Coronary artery (tissue), 2 donors: ENCODE data around the gene GABRG3.

Experiments used
- DNase-seq: peaks from one replicate; pipeline ENCODE4 v3.0.0-alpha.2; 2017; ENCODE audit warnings: low spot score
- H3K27ac ChIP-seq, 2 donors: fragments of 200-600 bp; sonication (generic); one replicate each; pipeline ENCODE4 v1.5.1; 2016 to 2019
- H3K4me3 ChIP-seq: fragments of 200-600 bp; sonication (generic); 2 replicates; pipeline ENCODE4 v1.5.1; 2016; ENCODE audit warnings: mild to moderate bottlenecking, moderate library complexity
- TF ChIP-seq, protein P1 (sequence below): fragments of 200-600 bp; sonication (generic); IDR thresholded peaks from one replicate; pipeline ENCODE4 v1.5.1; 2019; ENCODE audit warnings: antibody characterized with exemption

Gene GABRG3

DNA sequence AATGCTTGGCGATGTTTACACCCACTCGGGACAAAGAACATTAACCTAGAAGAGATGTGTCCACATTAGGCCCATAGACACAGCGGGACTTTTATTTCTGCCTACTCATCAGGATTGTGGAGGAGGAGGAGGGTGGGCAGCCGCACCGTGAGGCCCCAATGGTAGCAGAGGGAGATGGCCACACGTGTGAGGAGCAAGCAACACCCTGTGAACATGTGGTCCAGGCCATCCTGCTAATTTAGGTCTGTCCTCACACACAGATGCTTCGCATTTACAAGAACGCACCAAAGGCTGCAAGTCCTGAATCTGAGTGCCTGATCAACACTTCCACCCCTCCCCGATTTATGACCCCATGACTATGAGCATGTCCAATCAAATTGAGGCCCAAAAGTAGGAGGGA lies 560.0 kb downstream of the GABRG3 start:
- no peak overlapping the region for H3K4me3 ChIP-seq
- DNase-seq = no peak
- TF ChIP-seq, protein P1, sequence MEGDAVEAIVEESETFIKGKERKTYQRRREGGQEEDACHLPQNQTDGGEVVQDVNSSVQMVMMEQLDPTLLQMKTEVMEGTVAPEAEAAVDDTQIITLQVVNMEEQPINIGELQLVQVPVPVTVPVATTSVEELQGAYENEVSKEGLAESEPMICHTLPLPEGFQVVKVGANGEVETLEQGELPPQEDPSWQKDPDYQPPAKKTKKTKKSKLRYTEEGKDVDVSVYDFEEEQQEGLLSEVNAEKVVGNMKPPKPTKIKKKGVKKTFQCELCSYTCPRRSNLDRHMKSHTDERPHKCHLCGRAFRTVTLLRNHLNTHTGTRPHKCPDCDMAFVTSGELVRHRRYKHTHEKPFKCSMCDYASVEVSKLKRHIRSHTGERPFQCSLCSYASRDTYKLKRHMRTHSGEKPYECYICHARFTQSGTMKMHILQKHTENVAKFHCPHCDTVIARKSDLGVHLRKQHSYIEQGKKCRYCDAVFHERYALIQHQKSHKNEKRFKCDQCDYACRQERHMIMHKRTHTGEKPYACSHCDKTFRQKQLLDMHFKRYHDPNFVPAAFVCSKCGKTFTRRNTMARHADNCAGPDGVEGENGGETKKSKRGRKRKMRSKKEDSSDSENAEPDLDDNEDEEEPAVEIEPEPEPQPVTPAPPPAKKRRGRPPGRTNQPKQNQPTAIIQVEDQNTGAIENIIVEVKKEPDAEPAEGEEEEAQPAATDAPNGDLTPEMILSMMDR = no peak

DNA sequence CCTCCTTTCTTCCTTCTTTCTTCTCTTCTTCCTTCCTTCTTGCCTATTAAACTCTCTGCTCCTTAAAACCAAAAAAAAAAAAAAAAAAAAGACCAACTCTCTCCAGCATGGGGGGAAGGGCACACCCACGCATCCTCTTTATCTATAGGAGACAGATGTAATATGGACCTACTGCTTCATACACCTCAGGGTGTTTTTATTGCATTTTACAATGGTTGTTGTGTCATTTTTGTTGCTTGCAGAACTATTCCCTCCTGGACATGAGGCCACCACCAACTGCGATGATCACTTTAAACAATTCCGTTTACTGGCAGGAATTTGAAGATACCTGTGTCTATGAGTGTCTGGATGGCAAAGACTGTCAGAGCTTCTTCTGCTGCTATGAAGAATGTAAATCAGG lies 561.4 kb downstream of the GABRG3 start:
- TF ChIP-seq, protein P1 = no peak
- DNase-seq = no peak

More for the DNA sequence above, 560.0 kb downstream of the GABRG3 start:
- no peak overlapping the region for H3K27ac ChIP-seq

DNA sequence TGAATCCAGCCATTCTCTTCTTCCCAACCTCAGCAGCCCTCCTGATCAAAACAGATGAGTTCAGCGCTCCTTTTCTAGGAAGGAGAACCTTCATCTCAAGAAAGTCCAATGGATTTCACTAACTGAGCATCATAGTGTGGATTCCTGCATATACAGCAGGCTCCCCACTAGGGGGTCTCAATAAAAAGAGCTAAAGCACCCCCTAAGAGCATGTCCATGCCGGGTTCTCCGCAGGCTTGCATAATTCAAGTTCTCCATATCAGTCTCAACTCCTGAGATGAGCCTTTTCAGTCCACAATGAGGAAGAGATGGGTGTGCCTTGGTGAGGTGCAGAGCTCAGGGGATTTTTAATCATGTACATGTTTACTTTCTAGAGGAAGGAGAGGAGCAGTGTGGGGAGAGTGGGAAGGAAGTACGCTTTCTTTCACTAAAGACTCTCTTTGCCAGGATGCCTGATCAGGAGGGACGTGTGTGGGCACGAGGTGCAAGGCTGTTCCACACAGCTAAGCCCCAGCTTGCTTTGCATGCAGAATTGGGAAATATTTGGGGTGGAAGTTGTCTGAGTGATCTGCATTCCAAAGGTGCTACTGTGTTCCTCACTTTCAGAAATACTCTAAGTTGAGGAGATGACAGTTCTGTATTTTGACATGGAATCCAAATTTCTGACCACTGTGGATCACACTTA lies 564.6 kb downstream of the GABRG3 start:
- TF ChIP-seq, protein P1 = no peak
- H3K27ac ChIP-seq = no peak overlapping the region
- DNase-seq = no peak
- H3K4me3 ChIP-seq = no peak overlapping the region

More for the DNA sequence above, 561.4 kb downstream of the GABRG3 start:
- Histone ChIP-seq H3K4me3 (no peak overlapping the region), H3K27ac (no peak overlapping the region)

DNA sequence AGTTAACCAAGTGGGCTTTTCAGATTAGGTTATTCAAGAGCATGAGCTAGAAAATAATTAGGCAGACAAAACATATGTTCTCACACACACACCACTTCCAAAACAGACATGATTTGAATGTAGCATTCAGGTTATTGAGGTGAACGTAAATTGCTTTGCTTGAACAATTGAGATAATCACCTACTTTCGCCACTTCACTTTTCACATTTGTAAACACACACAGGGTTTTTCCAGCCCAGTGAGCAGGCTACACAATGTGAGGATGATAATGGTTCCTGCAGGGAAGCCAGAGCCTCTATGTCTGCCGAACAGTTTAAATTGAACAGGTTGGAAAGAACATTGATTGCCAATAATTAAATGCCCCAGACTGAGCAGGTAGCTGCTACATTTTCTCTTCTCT lies 567.3 kb downstream of the GABRG3 start:
- TF ChIP-seq, protein P1 = no peak
- no peak for DNase-seq
- H3K27ac ChIP-seq = no peak overlapping the region
- H3K4me3 ChIP-seq = no peak overlapping the region

DNA sequence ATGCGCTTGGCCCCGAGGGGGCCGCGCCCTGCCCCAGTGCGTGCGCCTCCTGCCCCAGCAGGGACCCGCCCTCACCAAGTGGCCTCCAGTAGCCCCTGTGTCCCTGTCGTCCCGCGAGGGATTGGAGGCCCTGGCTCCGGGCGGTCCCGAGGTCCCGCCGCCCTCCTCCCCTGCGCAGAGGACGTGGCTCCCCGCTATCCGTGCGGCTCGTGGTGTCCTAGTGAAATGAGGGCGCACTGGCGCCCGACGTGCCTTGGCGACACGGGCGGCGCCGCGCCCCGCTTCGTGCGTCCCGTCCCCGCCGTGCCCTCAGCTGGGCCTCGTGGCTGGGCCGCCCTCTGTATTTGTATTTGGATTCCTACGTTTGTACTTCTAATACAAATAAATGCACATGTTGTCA lies 570.6 kb downstream of the GABRG3 start:
- TF ChIP-seq, protein P1 = no peak
- DNase-seq = no peak
- H3K4me3 ChIP-seq = no peak overlapping the region
- no peak overlapping the region for H3K27ac ChIP-seq

DNA sequence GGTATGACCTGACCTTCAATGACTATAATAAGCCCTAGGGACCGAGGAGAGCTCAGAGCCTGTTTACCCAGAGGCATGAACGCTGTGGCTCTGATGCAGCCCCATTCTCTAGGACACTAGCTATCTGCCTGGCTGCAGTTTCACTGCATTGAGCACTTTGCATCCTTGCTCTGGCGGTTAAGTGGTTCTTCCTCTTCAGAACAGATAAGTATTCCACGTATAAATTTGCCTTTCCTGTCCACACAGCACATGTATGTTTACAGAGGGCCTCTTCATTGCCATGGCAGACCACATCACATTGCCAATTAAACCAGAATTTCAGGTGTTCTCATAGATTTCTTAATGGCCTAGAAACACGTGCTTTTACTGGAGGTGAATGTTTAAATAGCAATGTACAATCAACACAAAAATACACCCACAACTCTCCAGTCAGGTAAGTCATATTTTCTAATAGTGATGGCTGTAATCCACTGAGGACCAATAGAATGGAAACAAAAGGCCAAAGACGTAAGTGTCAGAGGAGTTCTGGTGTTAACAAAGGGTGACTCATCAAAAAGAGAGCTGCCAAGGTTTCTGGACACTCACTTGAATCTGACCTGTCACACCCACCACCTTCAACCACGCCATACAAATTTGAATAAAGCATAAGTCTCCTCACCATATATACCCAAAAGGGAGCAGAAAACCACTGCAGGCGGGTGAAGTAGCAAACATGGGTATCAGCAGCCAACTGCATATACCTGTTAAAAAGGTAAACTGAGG lies 574.7 kb downstream of the GABRG3 start:
- Histone ChIP-seq H3K4me3 (no peak overlapping the region), H3K27ac (no peak overlapping the region)
- TF ChIP-seq, protein P1 = no peak
- DNase-seq = no peak

DNA sequence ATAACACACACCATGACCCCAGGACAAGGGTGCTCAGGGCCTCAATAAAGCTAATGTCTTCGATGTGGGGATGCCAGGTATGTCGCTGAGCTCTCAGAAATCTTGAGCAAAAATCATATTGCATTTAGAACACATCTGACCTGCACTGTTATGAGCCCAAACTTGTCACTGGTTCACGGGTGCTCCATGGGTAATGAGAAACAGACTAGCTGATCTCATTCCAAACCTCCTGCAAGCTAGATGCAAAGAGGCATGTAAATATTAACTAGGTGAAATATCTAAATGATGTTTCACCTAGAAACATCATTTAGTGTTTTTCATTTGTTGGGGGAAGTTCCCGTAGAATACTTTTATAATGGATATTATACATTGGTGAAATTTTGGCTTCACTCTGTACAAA lies 578.8 kb downstream of the GABRG3 start:
- TF ChIP-seq, protein P1 = no peak
- no peak for DNase-seq
- no peak overlapping the region for H3K4me3 ChIP-seq

More for the DNA sequence above, 578.8 kb downstream of the GABRG3 start:
- H3K27ac ChIP-seq = no peak overlapping the region
